ENCODE measurements around the gene CDKN2D.

- TF ChIP-seq GABPB1 (CRISPR knock-in tag; IDR thresholded peaks at IDR 0.05), result 0 out of 2 replicates have a peak, but pooled peaks have one; percentile 9
- no peak for TF ChIP-seq JUN (CRISPR knock-in tag; IDR thresholded peaks at IDR 0.05)
- peak; percentile 96 for TF ChIP-seq CTCF (IDR thresholded peaks at IDR 0.05)
- no peak for TF ChIP-seq ATF2 (CRISPR knock-in tag; IDR thresholded peaks at IDR 0.05; ENCODE audit: borderline replicate concordance, low read depth)
- no peak for TF ChIP-seq CBFB (CRISPR knock-in tag; IDR thresholded peaks at IDR 0.05; ENCODE audit: low read depth)
- no peak for TF ChIP-seq NR1H2 (CRISPR knock-in tag; IDR thresholded peaks at IDR 0.05)
Observed at GRCh38 chr19:10580979-10581631, 12.3 kb upstream of the CDKN2D start.

Measured in WTC11 (cell line).